Neuron (in vitro differentiated cells): ENCODE data around the gene BRD7.

Source experiments
- H2AFZ ChIP-seq: one replicate; pipeline ENCODE4 v1.6.1; 2013; ENCODE audit warnings: low read depth, mild to moderate bottlenecking, inconsistent platforms, low read length, moderate library complexity
- H3K27me3 ChIP-seq: one replicate; pipeline ENCODE4 v1.6.1; 2013; ENCODE audit warnings: low read length; ENCODE audit not compliant: insufficient read depth
- H3K36me3 ChIP-seq: one replicate; pipeline ENCODE4 v1.6.1; 2013; ENCODE audit warnings: low read length; ENCODE audit not compliant: insufficient read depth
- H3K4me1 ChIP-seq: one replicate; pipeline ENCODE4 v1.6.1; 2013; ENCODE audit warnings: low read length; ENCODE audit not compliant: insufficient read depth
- H3K4me3 ChIP-seq: 2 replicates; pipeline ENCODE4 v1.5.1; 2013; ENCODE audit warnings: mild to moderate bottlenecking, low read length, moderate library complexity
- H3K9me3 ChIP-seq: one replicate; pipeline ENCODE4 v1.6.1; 2013; ENCODE audit warnings: low read length

Gene BRD7

DNA sequence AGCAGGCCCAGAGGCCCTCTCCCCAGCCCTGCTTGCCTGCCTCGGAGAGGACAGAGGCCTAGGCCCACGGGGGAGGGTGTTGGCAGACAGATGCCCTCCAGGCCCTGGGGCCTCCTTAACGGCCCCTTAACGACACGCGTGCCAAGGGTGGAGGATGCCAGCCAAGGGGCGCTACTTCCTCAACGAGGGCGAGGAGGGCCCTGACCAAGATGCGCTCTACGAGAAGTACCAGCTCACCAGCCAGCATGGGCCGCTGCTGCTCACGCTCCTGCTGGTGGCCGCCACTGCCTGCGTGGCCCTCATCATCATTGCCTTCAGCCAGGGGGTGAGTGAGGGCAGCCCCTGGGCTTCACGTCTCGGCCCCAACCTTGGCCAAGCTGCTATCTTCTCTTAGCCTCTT lies 80.8 kb downstream of the BRD7 start:
- H2AFZ ChIP-seq, result no peak overlapping the region
- H3K4me1 ChIP-seq, result no peaks in the 10 kb centered on the region
- H3K9me3 ChIP-seq, result peaks cover 5% of the 10 kb centered on the region
- no peaks in the 10 kb centered on the region for H3K27me3 ChIP-seq
- H3K4me3 ChIP-seq, result no peak overlapping the region
- H3K36me3 ChIP-seq, result no peaks in the 10 kb centered on the region

DNA sequence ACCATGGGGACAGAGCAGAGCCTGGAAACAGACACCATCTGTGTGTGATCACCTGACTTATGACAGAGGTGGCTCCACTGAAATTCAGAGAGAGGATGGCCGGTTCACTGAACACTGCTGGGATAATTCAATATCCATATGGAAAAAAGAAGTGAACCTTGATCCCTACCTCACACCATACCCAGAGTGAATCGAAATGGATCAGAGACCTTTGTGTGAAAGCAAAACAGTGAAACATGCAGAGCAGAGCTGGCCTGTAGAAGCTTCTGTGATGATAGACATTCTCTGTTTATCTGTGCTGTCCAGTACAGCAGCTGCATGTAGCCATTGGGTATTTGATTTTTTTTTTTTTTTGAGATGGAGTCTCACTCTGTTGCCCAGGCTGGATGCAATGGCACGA lies 82.1 kb downstream of the BRD7 start:
- H3K36me3 ChIP-seq, result no peaks in the 10 kb centered on the region
- H3K4me1 ChIP-seq, result no peaks in the 10 kb centered on the region
- peaks cover 5% of the 10 kb centered on the region for H3K9me3 ChIP-seq
- H3K27me3 ChIP-seq, result no peaks in the 10 kb centered on the region
- H3K4me3 ChIP-seq, result no peak overlapping the region
- H2AFZ ChIP-seq, result no peak overlapping the region

DNA sequence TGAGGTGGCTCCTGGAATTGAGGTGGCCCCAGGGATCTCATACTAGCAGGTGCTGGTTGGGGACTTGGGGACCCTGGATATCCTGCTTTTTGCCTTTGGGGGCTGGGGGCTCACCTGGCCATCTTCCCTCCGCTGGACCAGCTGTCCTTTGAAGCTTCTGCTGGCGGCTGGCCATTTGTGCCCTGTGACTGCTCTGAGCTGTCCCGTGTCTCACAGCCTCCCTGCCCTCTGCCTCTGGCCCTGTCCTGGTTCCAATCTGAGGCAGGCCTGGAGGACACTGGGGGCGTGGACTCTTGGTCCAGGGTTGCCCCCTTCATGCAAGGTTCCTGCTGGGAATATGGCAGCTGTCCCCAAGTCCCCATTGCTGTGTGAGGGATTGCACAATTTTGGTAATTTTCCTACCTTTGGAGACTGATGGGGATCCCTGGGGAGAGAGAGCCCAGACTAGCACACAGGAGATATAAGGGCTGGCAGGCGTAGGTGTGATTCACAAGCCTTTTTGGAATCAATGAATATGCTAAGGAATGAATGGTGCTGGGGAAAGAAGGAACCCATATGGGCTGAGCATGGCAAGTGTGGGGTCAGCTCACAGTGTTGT lies 83.3 kb downstream of the BRD7 start:
- H3K9me3 ChIP-seq, result peaks cover 5% of the 10 kb centered on the region
- H3K27me3 ChIP-seq, result no peaks in the 10 kb centered on the region
- H2AFZ ChIP-seq, result no peak overlapping the region
- H3K4me3 ChIP-seq, result no peak overlapping the region
- no peaks in the 10 kb centered on the region for H3K36me3 ChIP-seq
- no peaks in the 10 kb centered on the region for H3K4me1 ChIP-seq

DNA sequence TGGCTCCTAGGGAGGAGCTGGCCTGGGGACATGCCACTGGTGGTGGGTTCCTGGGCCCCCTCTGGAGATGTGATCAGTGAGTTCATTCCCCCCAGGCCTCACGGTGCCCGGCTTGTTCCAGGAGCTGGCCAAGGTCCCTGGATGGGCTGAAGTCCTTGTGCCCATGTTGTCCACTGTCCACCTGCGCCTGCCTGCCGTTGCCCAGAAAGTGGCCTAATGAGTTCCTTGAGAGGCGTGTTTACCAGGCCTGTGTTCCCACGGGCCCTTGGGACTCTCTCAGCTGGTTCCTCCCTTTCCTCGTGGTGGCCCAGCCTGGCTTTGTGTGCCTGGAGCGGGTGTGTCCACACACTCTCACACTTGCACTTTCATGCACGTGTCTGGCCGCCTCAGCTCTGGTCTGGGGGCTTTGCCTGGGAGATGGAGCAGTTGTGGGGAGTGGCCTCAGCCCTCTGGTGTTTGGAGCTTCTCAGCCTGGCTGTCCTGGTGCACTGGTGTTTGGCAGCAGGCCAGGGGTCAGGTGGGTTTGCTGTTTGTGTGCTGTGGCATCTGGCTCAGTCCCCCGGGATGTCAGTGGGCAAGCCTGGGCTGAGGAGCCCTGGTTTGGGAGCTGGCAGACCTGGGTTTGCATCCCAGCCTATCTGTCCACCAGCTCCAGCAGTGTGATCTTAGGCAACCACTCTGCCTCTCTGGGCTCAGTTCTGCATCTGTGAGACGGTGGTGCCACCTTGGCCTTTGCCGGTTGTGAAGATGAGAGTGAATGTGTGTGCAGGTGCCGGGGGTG lies 84.5 kb downstream of the BRD7 start:
- H3K4me3 ChIP-seq, result no peak overlapping the region
- no peaks in the 10 kb centered on the region for H3K27me3 ChIP-seq
- peaks cover 5% of the 10 kb centered on the region for H3K9me3 ChIP-seq
- no peak overlapping the region for H2AFZ ChIP-seq
- no peaks in the 10 kb centered on the region for H3K36me3 ChIP-seq
- no peaks in the 10 kb centered on the region for H3K4me1 ChIP-seq

DNA sequence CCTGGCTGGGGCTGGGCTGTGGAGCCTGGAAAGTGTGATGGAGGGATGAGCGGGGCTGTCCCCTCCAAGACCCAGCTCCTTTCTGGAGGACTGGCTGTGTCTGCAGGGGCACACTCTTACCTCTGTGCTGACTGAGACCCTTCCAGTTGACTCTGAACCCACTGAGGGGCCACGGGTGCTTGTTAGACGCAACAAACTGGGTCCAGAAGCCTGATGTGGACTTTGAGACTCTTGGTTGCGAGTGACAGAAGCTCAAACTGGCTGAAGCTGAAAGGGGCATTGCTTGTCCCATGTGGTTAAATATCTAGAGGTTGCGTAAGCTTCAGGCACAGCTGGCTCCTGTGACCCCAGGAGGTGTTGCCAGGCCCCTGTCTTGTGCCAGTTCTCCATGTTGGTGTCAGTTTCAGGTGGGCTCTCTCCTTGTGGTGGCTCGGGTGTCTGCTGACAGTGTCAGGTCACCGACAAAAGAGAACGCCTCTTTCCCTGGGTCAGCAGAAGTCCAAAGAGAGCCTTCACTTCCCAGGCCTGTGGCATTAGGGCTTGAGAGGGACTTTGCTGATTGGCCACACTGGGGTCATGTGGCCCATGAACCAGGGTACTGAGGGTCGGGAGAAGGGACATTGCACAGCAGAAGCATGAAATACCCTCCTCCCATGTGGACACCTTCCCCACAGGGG lies 85.7 kb downstream of the BRD7 start:
- Histone ChIP-seq H3K4me1 (no peaks in the 10 kb centered on the region), H3K9me3 (peaks cover 5% of the 10 kb centered on the region), H2AFZ (no peak overlapping the region), H3K36me3 (no peaks in the 10 kb centered on the region), H3K4me3 (no peak overlapping the region), H3K27me3 (no peaks in the 10 kb centered on the region)

DNA sequence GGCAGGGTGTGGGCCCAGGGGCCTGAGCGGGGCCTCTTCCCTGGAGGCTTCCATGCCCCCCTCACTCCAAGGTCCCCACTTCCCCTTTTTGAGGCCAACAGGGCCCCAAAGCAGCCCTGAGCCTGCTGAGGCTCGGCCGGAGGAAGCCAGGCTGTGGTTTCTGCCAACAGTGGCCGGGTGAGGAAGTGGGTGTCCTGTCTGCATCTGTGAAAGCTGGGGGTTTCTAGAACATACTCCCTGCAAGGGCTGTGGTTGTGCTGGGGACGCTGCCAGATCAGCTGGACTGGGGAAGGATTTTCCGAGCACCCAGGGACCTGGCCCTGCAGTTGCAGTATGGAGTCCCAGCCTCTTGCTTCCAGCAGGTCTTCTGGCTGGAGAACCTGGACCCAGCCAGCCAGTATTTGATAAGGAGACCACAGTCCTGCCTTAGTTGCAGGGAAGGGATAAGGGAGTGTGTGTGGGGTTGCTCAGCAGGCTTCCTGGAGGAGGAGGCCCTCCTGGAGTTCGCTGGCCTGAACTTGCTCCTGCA lies 86.7 kb downstream of the BRD7 start:
- H3K4me3 ChIP-seq, result no peak overlapping the region
- H3K27me3 ChIP-seq, result no peaks in the 10 kb centered on the region
- H2AFZ ChIP-seq, result no peak overlapping the region
- no peaks in the 10 kb centered on the region for H3K4me1 ChIP-seq
- peaks cover 5% of the 10 kb centered on the region for H3K9me3 ChIP-seq
- no peaks in the 10 kb centered on the region for H3K36me3 ChIP-seq

DNA sequence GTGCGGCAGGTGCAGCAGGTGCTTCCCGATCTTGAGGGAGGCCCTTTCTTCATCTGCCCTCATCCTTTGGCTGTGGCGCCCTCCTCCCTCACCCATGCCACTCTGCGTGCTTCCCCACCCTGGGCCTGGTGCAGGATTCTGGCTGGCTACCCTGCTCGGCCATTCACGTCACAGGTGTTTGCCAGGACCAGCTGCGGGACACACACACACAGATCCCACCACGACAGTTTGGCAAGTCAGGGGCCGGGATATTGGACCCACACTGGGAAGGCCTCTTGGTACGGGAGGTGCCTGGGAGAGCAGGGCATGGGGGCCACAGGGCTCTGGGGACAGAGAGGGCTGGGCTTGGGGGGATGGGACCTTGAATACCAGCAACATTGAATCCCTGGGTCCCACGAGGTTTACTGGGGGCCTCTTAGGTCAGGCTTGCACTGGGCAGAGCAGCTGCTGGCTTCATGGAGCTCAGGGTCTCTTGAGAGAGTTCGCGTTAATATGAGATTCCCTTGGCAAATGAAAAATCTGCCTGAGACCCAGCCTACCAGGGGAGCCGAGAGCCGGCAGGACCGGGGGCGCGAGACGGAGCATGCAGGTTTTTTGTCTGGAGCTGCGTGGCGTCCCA lies 87.3 kb downstream of the BRD7 start:
- Histone ChIP-seq H2AFZ (no peak overlapping the region), H3K36me3 (no peaks in the 10 kb centered on the region), H3K4me1 (no peaks in the 10 kb centered on the region), H3K4me3 (no peak overlapping the region), H3K27me3 (no peaks in the 10 kb centered on the region), H3K9me3 (peaks cover 2% of the 10 kb centered on the region)

DNA sequence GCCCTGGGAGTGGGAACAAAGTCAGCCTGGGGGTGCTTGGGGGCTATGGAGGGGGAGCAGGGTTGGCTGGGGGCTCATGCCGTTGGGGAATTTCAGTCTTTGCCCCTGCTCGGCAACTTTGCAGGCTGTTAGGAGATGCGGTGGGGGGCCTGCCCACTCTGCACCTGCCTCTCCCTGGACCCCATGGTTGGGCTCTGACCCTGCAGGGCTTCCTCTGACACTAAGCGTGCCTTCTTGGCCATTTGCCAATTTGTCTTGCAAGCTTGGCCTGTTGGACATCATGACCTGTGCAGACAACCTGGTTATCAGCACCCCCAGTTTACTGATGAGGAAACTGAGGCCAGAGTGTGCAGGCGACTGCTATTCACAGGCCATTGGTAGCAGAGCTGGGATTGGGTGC lies 87.9 kb downstream of the BRD7 start:
- Histone ChIP-seq H3K4me3 (no peak overlapping the region), H3K36me3 (no peaks in the 10 kb centered on the region), H3K4me1 (no peaks in the 10 kb centered on the region), H3K9me3 (no peaks in the 10 kb centered on the region), H3K27me3 (no peaks in the 10 kb centered on the region), H2AFZ (no peak overlapping the region)

DNA sequence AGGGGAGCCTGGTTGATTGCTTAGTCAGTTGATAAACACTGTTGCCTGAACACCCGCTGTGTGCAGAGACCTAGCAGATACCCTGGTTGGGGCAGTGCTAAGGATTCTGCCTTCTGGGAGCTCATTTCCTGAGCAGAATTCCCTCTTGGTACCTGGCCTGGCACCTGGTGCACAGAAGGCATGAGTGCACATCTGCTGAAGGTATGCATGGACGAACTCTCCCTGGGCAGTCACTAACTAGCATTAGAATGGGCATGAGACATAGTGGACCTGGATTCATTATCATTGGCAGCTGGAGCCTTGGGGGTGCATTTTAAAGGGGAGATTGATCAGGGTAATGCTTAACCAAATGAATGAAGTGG lies 89.3 kb downstream of the BRD7 start:
- no peaks in the 10 kb centered on the region for H3K36me3 ChIP-seq
- H3K4me1 ChIP-seq, result no peaks in the 10 kb centered on the region
- H3K9me3 ChIP-seq, result no peaks in the 10 kb centered on the region
- H2AFZ ChIP-seq, result no peak overlapping the region
- no peak overlapping the region for H3K4me3 ChIP-seq
- no peaks in the 10 kb centered on the region for H3K27me3 ChIP-seq

DNA sequence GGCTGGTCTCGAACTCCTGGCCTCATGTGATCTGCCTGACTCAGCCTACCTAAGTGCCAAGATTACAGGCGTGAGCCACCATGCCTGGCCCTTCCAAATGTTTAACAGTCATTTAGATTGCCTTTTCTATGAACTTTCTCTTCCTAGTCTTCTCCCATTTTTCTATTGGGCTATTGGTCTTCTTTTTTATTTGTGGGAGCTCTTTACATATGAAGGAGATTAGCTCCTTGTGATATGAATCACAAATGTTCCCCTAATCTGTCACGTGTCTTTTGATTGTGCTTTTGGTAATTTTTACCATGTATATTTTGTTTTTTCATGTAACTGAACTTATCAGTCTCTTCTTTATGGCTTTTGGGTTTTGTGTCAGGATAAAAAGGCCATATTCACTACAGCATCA lies 90.5 kb downstream of the BRD7 start:
- H3K4me1 ChIP-seq, result no peaks in the 10 kb centered on the region
- no peaks in the 10 kb centered on the region for H3K36me3 ChIP-seq
- H3K27me3 ChIP-seq, result no peaks in the 10 kb centered on the region
- no peak overlapping the region for H3K4me3 ChIP-seq
- no peaks in the 10 kb centered on the region for H3K9me3 ChIP-seq
- H2AFZ ChIP-seq, result no peak overlapping the region

DNA sequence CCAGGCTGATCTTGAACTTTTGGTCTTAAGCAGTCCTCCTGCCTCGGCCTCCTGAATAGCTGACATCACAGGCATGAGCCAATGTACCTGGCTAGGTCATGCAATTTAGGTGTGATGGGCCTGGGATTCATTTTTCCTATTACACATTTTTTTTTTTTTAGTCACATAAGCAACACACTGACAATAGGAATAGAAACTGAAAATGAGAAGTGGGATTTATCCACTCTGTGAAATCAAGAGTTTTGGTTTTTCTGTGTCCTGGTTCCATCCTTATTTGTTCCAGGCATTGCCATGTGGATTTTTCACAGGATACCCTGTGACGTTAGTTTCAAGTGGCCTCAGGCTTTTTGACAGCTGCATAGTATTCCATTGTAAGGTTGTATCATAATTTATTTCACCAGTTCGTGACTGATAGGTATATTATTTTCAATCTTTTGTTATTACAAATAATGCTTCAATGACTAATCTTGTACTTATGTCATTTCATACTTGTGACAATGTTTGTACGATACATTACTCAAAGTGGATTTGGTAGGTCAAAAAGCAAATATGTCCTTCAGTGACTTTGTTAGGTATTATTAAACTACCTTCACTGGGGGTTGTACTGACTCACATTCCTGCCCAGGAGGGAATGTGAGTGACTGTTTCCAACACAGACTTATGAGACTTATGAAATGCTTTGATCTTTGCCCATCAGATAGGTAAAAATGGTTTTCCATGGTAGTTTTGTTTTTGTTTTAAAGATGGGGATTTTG lies 91.8 kb downstream of the BRD7 start:
- Histone ChIP-seq H3K27me3 (no peaks in the 10 kb centered on the region), H3K4me1 (no peaks in the 10 kb centered on the region), H2AFZ (no peak overlapping the region), H3K36me3 (no peaks in the 10 kb centered on the region), H3K4me3 (no peak overlapping the region), H3K9me3 (no peaks in the 10 kb centered on the region)

DNA sequence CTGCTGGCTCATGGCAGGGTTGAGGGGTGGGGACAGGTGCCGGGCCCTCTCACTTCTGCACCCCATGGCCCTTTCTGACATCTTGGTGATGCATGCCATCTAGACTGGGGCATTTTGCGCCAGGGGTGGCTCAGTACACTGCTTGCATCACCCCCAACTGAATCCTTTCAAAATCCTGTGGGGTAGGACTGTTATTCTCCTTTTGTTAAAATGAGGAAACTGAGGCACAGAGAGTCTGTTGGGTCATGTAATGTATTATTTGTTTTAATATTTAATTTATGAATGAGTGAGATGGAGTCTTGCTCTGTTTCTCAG lies 92.5 kb downstream of the BRD7 start:
- no peaks in the 10 kb centered on the region for H3K27me3 ChIP-seq
- H3K9me3 ChIP-seq, result no peaks in the 10 kb centered on the region
- no peaks in the 10 kb centered on the region for H3K4me1 ChIP-seq
- no peak overlapping the region for H2AFZ ChIP-seq
- H3K36me3 ChIP-seq, result no peaks in the 10 kb centered on the region
- no peak overlapping the region for H3K4me3 ChIP-seq
